Activated T-helper 2 cell treated with anti-CD3 and anti-CD28 coated beads, Interferon-gamma antibody, Interleukin-2, Interleukin-4, amounts not matched to agents 10 μg/mL and 5 μg/mL and 100 μg/mL, durations not matched to agents 14 hours and 24 hours and 36 hours (primary cell): ENCODE results near the gene LGALS12. TPM values are rescaled to one million over a fixed set of nuclear protein-coding genes. Genes with fewer than 3 reads are reported as not detected.

Experiments
- DNase-seq: peaks from one replicate; pipeline ENCODE4 v3.0.0; 2021; ENCODE audit warnings: low spot score
- H3K27ac Mint-ChIP-seq: one replicate; pipeline ENCODE4 v1.8.0; 2021; ENCODE audit warnings: mixed read lengths
- H3K27me3 Mint-ChIP-seq: one replicate; pipeline ENCODE4 v1.8.0; 2021; ENCODE audit warnings: low read depth, mixed read lengths
- H3K36me3 Mint-ChIP-seq: one replicate; pipeline ENCODE4 v1.8.0; 2021; ENCODE audit warnings: low read depth, mixed read lengths
- H3K4me1 Mint-ChIP-seq: one replicate; pipeline ENCODE4 v1.8.0; 2021; ENCODE audit warnings: low read depth, mixed read lengths
- H3K4me3 Mint-ChIP-seq: one replicate; pipeline ENCODE4 v1.8.0; 2021; ENCODE audit warnings: low read depth, mild to moderate bottlenecking, moderate library complexity, mixed read lengths
- H3K9me3 Mint-ChIP-seq: one replicate; pipeline ENCODE4 v1.8.0; 2021; ENCODE audit warnings: mixed read lengths
- intact Hi-C: fragments of 100-400 bp; cut with micrococcal nuclease; formaldehyde crosslinking; loops from one replicate; pipeline ENCODE4 v1.15.1; 2023
- total RNA-seq: library from RNA; stranded (reverse); gene quantifications from 2 replicates; pipeline ENCODE4 v1.2.3, GENCODE V29; 2022

LGALS12 gene
- total RNA-seq, 1 donor from 2014 or later, result 1.4 TPM

DNA sequence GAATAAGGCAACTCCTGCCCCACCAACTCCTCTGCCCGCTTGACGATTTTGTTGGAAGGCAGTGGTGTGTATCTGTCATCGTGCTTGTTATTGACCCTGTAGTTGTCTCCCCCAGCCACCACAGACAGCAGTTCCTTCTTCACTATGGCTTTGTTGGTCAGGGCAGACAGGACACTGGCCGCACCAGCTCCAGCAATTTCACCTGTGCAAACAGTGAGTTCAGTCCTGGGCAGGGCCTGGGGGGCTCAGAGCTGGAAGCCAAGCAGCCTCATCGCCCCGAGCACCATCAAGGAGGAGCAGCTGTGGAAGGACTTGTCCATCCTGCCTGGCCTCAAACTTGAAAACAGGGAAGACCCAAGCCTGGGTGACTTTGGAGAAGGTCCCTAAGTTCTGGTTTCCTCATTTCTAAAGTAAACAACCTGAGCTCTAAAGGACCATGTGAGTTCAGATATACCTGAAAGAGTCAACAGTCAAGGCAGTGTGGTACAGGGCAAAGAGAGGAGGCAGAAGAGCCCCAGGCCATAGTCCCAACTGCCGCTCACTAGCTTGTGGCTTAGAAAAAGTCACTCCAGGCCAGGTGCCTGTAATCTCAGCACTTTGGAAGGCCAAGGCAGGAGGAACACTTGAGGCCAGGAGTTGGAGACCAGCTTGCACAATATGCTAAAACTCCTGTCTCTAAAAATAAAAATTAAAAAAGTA, 52.7 kb downstream of the LGALS12 start:
- H3K4me3 Mint-ChIP-seq, result no peak overlapping the region
- no peak for DNase-seq
- no peaks in the 10 kb centered on the region for H3K36me3 Mint-ChIP-seq
- no peaks in the 10 kb centered on the region for H3K27me3 Mint-ChIP-seq
- no peaks in the 10 kb centered on the region for H3K9me3 Mint-ChIP-seq
- H3K27ac Mint-ChIP-seq, result no peak overlapping the region
- intact Hi-C loops, result no loop called here
- H3K4me1 Mint-ChIP-seq, result peaks cover 44% of the 10 kb centered on the region

DNA sequence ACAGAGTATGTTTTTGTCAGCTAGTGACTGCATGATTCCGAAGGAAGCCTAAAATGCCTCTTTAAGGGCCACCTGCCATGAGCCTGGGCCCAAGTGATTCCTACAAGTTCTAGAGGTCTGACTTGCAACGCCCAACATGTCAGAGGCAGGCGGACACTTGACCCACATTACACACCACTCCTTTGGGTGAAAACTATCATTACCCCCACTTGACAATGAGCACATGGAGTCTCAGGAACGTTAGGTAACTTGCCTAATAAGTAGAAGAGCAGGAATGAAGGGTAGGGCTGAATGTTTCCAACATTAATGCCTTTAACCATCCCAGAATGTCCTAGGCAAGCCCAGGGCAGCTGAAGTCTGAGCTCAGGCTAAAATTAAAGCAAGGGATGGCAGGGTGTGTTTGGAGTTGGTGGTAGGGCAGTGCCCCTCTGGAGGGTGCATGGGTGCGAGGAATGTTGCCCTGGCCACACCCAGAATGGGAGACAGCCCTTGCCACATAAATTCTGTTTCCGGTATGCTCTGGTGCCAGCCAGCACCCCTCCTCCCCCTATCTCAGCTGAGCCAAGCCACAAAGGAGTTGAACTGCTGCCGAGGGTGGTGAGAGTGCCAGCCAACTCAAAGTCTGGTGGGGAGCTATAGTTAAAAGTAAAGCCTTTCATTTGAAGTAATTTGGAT, 54.8 kb downstream of the LGALS12 start:
- no peaks in the 10 kb centered on the region for H3K36me3 Mint-ChIP-seq
- H3K27ac Mint-ChIP-seq, result no peak overlapping the region
- peaks cover 46% of the 10 kb centered on the region for H3K4me1 Mint-ChIP-seq
- H3K4me3 Mint-ChIP-seq, result no peak overlapping the region
- no peaks in the 10 kb centered on the region for H3K9me3 Mint-ChIP-seq
- intact Hi-C loops, result no loop called here
- H3K27me3 Mint-ChIP-seq, result no peaks in the 10 kb centered on the region
- DNase-seq, result no peak

DNA sequence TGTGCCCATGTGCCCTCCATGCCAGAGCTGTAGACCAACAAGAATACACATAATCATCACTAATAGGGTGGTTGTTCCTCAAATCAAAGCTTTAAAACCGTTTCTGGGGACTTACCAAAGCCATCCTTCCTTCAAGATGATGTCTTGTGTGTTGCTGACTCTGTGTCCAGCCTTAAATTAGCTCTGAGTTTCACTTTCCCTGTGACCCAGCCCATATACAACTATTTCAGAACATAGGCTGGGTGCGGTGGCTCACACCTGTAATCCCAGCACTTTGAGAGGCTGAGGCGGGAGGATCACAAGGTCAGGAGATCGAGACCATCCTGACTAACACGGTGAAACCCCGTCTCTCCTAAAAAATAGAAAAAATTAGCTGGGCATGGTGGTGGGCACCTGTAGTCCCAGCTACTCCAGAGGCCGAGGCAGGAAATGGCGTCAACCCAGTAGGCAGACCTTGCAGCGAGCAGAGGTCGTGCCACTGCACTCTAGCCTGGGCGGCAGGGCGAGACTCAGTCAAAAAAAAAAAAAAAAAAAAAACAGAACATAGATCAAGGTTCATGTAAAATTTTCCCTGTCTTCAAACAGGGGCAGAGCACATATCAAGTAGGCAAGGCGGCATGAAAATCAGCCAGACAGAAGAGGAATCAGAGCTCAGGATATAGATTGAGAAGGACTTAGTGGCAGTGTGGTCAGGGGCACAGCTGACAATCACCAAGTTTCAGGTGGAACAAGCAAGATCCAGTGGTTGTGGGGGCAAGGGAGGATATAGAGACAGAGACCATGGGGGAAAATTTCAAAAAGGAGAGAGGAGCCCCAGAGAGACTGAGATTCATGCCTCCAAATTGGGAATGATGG, 57.5 kb downstream of the LGALS12 start, which contains the start of gene PLAAT2:
Gene PLAAT2 (minus strand): TSS at position 179 of the 855 bp plus-strand sequence. CDS start 55 bp downstream, at position 124.
- no peaks in the 10 kb centered on the region for H3K9me3 Mint-ChIP-seq
- no peak within 1 kb of the TSS for H3K4me3 Mint-ChIP-seq
- intact Hi-C loops, result loop anchor here (1.0 kb wide), 2 partner anchors 27 to 118 kb away; partner anchors contain the start of gene PLAAT4
- no peak for DNase-seq
- H3K4me1 Mint-ChIP-seq, result peaks cover 55% of the 10 kb centered on the region
- no peaks in the 10 kb centered on the region for H3K36me3 Mint-ChIP-seq
- H3K27me3 Mint-ChIP-seq, result no peaks in the 10 kb centered on the region
- peak within 1 kb of the TSS; percentile 4 for H3K27ac Mint-ChIP-seq

DNA sequence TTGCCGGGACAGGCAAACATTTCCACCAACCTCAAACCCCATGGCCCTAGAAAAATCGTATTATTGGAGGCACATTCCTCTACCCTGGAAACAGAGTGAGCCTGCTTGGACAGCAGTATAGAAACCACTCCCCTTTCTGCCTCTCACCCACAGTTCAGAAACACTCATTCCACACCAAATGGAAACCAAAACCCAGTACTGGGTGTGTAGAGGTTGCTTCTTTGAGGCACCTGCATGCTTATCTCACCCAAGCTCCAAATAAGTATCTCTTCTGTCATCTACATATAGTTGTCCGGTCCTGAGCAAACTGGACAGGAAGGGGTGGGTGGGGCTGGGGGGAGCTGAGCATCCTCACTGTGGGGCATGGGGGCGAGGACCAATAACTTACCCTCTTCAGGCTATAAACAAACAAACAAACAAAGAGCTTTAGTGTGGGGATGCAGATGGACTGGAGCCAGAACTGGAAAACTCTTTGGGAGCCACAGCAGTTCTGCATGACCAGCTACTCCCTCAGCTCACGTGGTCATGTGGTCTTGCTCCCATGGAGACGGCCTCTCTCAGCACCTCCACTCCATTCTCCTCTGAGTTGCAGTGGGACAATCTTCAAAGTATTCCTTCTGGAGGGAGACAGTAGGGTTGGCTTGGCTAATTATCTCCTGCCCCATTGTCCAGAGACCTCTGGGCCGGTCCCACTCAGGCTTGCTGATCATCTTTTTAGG, 58.3 kb downstream of the LGALS12 start:
- DNase-seq, result peak; percentile 44
- Mint-ChIP-seq H3K9me3 (no peaks in the 10 kb centered on the region), H3K27me3 (no peaks in the 10 kb centered on the region), H3K4me3 (no peak overlapping the region), H3K27ac (no peak overlapping the region), H3K36me3 (no peaks in the 10 kb centered on the region), H3K4me1 (peaks cover 58% of the 10 kb centered on the region)
- intact Hi-C loops, result loop anchor here (1.0 kb wide), 2 partner anchors 28 to 119 kb away; partner anchors contain the start of gene PLAAT4

DNA sequence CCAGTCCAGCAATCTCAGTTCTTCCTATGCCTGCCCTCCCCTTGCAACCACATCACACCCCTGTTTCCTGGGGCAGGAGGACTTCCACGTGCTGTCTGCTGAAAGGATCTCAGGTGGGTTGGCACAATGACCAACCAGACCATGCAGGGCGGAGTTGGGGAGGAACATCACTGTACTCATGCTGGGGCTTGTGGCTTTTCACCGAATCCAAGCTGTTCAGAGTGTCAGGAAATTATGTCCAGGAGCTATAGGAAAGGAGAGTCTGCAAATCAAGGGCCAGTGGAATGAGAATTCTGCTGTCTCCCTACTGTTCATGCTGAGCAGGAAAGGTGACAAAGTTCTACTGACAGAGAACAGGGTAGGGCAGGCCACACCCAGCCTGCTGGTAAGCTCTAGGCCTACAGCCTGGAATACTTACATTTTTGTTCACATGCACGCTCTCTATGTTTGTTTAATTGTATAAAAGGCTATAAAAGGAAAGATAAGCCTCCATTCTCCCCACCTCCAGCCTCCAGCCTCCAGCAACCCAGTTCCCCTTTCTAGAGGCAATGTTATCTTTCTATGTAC, 59.0 kb downstream of the LGALS12 start:
- no peak overlapping the region for H3K4me3 Mint-ChIP-seq
- no peaks in the 10 kb centered on the region for H3K36me3 Mint-ChIP-seq
- peaks cover 57% of the 10 kb centered on the region for H3K4me1 Mint-ChIP-seq
- H3K27me3 Mint-ChIP-seq, result peaks cover 2% of the 10 kb centered on the region
- H3K27ac Mint-ChIP-seq, result no peak overlapping the region
- intact Hi-C loops, result loop anchor here (1.0 to 5.0 kb wide), 3 partner anchors 29 to 120 kb away; partner anchors contain the start of genes PLAAT3 and PLAAT4
- no peaks in the 10 kb centered on the region for H3K9me3 Mint-ChIP-seq
- no peak for DNase-seq

Other genes starting within 250 kb of the LGALS12 start
- not detected in 2 replicates for gene SLC22A9, start 136.3 kb upstream of the LGALS12 start, total RNA-seq
- gene PLAAT5, start 14.9 kb upstream of the LGALS12 start, total RNA-seq, result 0.64 and 0.80 TPM in 2 replicates
- 41.4 and 45.7 TPM in 2 replicates for gene PLAAT4, start 30.7 kb downstream of the LGALS12 start, total RNA-seq
- gene PLAAT2, start 57.3 kb downstream of the LGALS12 start, total RNA-seq, result not detected in 2 replicates
- gene PLAAT3, start 108.3 kb downstream of the LGALS12 start, total RNA-seq, result 15.2 and 17.3 TPM in 2 replicates
- gene ATL3, start 165.3 kb downstream of the LGALS12 start, total RNA-seq, result 38.6 and 38.8 TPM in 2 replicates
- gene RTN3, start 175.4 kb downstream of the LGALS12 start, total RNA-seq, result 61.1 and 64.1 TPM in 2 replicates